ENCODE data around the gene ZBTB7B.
"Not testable (repeated sequence)": the region's sequence is repeated elsewhere in the genome, so short reads cannot be mapped to it uniquely, and the experiment has no call there.

Gene ZBTB7B

DNA sequence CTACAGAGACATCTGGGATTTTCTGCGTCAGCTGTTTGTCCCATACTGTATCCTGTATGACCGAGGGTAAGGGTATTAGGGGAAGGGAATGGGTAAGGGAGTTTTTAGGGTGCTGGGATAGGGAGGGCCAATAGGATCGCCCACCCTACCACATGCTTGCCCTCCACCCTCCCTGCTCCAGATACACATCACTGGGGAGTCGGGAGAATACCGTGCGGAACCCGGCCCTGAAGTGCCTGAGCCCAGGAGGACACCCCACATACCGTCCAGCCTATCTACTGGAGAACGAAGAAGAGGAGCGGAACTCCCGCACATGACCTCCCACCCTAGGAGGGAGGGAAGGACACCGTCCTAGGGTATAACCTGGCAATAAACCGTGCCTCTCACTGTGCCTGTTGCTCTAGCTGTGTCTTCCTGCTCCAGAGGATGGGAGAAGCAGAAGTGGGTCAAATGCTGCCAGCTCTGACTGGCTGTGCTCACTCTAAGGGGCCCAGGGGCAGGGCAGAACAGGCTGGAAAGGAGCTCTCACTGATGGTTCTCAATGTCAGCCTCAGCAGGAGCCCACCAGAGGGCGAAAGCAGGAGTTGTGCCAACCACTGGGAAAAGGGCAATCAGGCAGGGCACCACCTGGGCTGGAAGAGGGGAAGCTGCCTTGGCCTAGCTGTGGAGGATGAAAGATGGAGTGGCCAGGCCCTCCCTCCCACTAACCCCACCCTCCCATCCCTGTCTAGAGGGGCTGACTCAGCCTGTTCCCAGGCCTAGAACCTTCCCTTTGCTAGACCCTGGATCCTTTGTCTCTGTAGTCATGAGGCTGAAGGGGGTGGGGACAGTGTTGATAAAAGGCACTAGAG is 9.7 kb upstream of the ZBTB7B start:
- TF ChIP-seq, protein P1, sequence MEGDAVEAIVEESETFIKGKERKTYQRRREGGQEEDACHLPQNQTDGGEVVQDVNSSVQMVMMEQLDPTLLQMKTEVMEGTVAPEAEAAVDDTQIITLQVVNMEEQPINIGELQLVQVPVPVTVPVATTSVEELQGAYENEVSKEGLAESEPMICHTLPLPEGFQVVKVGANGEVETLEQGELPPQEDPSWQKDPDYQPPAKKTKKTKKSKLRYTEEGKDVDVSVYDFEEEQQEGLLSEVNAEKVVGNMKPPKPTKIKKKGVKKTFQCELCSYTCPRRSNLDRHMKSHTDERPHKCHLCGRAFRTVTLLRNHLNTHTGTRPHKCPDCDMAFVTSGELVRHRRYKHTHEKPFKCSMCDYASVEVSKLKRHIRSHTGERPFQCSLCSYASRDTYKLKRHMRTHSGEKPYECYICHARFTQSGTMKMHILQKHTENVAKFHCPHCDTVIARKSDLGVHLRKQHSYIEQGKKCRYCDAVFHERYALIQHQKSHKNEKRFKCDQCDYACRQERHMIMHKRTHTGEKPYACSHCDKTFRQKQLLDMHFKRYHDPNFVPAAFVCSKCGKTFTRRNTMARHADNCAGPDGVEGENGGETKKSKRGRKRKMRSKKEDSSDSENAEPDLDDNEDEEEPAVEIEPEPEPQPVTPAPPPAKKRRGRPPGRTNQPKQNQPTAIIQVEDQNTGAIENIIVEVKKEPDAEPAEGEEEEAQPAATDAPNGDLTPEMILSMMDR (IDR thresholded peaks at IDR 0.05; ENCODE audit: low read depth, low read length) = no peak
- no peak overlapping the region for H3K4me3 ChIP-seq (ENCODE audit: low read depth, low read length)

GRCh38 chr1:154993572-154994268 is 8.9 kb upstream of the ZBTB7B start, which contains the start of gene LENEP:
Gene LENEP (plus strand): TSS chr1:154993586. CDS start chr1:154993608, 22 bp downstream.
- H3K4me3 ChIP-seq (ENCODE audit: low read depth, low read length) = no peak within 1 kb of the TSS
- TF ChIP-seq, protein P1 (IDR thresholded peaks at IDR 0.05; ENCODE audit: low read depth, low read length) = no peak

GRCh38 chr1:154994269-154994587 is 8.4 kb upstream of the ZBTB7B start:
- TF ChIP-seq, protein P1 (IDR thresholded peaks at IDR 0.05; ENCODE audit: low read depth, low read length) = no peak
- no peak overlapping the region for H3K4me3 ChIP-seq (ENCODE audit: low read depth, low read length)

GRCh38 chr1:154994591-154994990 is 8.0 kb upstream of the ZBTB7B start:
- H3K4me3 ChIP-seq (ENCODE audit: low read depth, low read length) = no peak overlapping the region
- TF ChIP-seq, protein P1 (IDR thresholded peaks at IDR 0.05; ENCODE audit: low read depth, low read length) = no peak

DNA sequence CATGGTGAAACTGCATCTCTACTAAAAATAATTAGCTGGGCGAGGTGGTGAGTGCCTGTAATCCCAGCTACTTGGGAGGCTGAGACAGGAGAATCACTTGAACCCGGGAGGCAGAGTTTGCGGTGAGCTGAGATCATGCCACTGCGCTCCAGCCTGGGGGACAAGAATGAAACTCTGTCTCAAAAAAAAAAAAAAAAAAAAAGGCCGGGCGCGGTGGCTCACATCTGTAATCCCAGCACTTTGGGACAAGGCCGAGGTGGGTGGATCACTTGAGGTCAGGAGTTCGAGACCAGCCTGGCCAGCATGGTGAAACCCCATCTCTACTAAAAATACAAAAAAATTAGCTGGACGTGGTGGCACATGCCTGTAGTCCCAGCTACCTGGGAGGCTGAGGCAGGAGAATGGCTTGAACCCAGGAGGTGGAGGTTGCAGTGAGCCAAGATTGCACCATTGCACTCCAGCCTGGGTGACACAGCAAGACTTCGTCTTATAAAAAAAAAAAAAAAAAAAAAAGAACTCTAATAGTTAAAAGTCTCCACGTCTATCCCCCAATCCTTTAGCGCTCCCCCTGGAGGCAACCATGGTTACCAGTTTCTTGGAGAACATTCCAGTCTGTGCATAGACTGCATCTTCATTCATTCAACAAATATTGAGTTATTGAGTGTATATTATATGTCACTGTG is 7.2 kb upstream of the ZBTB7B start:
- TF ChIP-seq, protein P1 (IDR thresholded peaks at IDR 0.05; ENCODE audit: low read depth, low read length) = peak; percentile 38; the same call in 1 of the 2 replicates
- not testable (repeated sequence) for H3K4me3 ChIP-seq (ENCODE audit: low read depth, low read length)

- TF ChIP-seq, protein P1 (IDR thresholded peaks at IDR 0.05; ENCODE audit: low read depth, low read length) = no peak
- no peak overlapping the region for H3K4me3 ChIP-seq (ENCODE audit: low read depth, low read length)
Observed at GRCh38 chr1:154996966-154997701, 5.5 kb upstream of the ZBTB7B start.

All from WI38 (cell line).